Measurements from ENCODE around the gene ARHGAP45. TPM values are rescaled to one million over a fixed set of nuclear protein-coding genes. Genes with fewer than 3 reads are reported as not detected.
"Not testable (repeated sequence)": the region's sequence is repeated elsewhere in the genome, so short reads cannot be mapped to it uniquely, and the experiment has no call there.

ARHGAP45 gene
- total and polyA plus RNA-seq, 4 donors = 3.3 to 27.5 (median 9.7) TPM

DNA sequence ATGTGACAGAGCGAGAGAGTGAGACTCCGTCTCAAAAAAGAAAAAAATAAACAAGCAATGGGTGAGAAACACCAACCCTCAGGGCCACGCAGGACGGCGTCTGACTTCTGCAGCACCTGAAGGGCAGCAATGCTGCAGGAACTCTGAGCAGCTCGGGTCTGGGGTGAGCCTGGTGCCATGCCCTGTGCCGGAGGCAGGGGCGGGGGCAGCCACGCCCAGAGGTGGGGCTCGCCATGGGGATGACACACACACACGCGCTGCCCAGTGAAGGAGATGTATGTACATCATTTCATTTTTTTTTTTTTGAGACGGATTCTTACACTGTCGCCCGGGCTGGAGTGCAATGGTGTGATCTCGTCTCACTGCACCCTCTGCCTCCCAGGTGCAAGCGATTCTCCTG lies 61.1 kb downstream of the ARHGAP45 start:
- no peak overlapping the region for H3K4me3 ChIP-seq (ENCODE audit: low read depth in 1 of 3, low read length in 3 of 3)
- no peaks in the 10 kb centered on the region for H3K27me3 ChIP-seq (ENCODE audit: control insufficient read depth in 4 of 4, insufficient read depth in 4 of 4, low read length in 3 of 4)
- H3K27ac ChIP-seq (ENCODE audit: low read depth in 1 of 2, low read length in 2 of 2) = no peak overlapping the region
- TF ChIP-seq, protein P1, sequence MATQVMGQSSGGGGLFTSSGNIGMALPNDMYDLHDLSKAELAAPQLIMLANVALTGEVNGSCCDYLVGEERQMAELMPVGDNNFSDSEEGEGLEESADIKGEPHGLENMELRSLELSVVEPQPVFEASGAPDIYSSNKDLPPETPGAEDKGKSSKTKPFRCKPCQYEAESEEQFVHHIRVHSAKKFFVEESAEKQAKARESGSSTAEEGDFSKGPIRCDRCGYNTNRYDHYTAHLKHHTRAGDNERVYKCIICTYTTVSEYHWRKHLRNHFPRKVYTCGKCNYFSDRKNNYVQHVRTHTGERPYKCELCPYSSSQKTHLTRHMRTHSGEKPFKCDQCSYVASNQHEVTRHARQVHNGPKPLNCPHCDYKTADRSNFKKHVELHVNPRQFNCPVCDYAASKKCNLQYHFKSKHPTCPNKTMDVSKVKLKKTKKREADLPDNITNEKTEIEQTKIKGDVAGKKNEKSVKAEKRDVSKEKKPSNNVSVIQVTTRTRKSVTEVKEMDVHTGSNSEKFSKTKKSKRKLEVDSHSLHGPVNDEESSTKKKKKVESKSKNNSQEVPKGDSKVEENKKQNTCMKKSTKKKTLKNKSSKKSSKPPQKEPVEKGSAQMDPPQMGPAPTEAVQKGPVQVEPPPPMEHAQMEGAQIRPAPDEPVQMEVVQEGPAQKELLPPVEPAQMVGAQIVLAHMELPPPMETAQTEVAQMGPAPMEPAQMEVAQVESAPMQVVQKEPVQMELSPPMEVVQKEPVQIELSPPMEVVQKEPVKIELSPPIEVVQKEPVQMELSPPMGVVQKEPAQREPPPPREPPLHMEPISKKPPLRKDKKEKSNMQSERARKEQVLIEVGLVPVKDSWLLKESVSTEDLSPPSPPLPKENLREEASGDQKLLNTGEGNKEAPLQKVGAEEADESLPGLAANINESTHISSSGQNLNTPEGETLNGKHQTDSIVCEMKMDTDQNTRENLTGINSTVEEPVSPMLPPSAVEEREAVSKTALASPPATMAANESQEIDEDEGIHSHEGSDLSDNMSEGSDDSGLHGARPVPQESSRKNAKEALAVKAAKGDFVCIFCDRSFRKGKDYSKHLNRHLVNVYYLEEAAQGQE (IDR thresholded peaks at IDR 0.05) = no peak
- TF ChIP-seq NR2F2 (IDR thresholded peaks at IDR 0.05) (no peak), SP1 (IDR thresholded peaks at IDR 0.05) (no peak), HNF4G (IDR thresholded peaks at IDR 0.05) (no peak), FOXA2 (IDR thresholded peaks at IDR 0.05) (no peak)
- peaks cover 4 to 37% (median 20%) of the 10 kb centered on the region in 4 donors for H3K36me3 ChIP-seq (ENCODE audit: control insufficient read depth in 4 of 4, insufficient read depth in 3 of 4, low read depth in 1 of 4, low read length in 3 of 4)
- no peaks in the 10 kb centered on the region for H3K9me3 ChIP-seq (ENCODE audit: control insufficient read depth in 4 of 4, low read length in 3 of 4)
- DNase-seq (ENCODE audit: low spot score) = no peak
- peaks cover 0 to 4% (median 0%) of the 10 kb centered on the region in 4 donors for H3K4me1 ChIP-seq (ENCODE audit: control insufficient read depth in 4 of 4, insufficient read depth in 4 of 4, low read length in 3 of 4)
- no peak overlapping the region for H3K9ac ChIP-seq (ENCODE audit: low read depth in 1 of 2, low read length in 2 of 2)
- 95% methylated on average over 17 of the region's 17 CpGs for WGBS

GRCh38 chr19:1129084-1129483 lies 62.1 kb downstream of the ARHGAP45 start:
- DNase-seq (ENCODE audit: low spot score); H3K4me1 ChIP-seq (ENCODE audit: control insufficient read depth in 4 of 4, insufficient read depth in 4 of 4, low read length in 3 of 4); H3K27ac ChIP-seq (ENCODE audit: low read depth in 1 of 2, low read length in 2 of 2); H3K27me3 ChIP-seq (ENCODE audit: control insufficient read depth in 4 of 4, insufficient read depth in 4 of 4, low read length in 3 of 4); H3K4me3 ChIP-seq (ENCODE audit: low read depth in 1 of 3, low read length in 3 of 3); H3K9ac ChIP-seq (ENCODE audit: low read depth in 1 of 2, low read length in 2 of 2); H3K9me3 ChIP-seq (ENCODE audit: control insufficient read depth in 4 of 4, low read length in 3 of 4): not testable (repeated sequence)
- WGBS = 94% methylated on average over 7 of the region's 7 CpGs
- peaks cover 3 to 28% (median 16%) of the 10 kb centered on the region in 4 donors for H3K36me3 ChIP-seq (ENCODE audit: control insufficient read depth in 4 of 4, insufficient read depth in 3 of 4, low read depth in 1 of 4, low read length in 3 of 4)

DNA sequence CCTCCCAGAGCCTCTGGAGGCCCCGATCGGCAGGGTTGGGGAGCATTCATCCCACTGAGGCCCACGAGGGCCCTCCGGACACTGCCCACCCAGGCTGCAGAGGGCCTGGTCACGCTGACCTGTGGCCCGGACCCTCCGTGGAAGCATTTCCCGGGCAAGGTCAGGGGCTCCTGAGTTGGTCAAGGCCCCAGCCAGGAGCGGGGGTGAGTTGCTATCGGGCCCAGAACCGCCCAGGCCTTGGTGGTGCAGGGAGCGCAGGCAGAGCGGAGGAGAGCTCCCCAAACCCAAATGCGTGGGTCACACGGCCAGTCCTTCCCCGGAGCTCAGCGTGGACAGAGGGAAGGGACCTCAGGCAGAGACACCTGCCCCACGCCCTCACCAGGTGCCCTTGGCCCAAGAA lies 62.6 kb downstream of the ARHGAP45 start:
- WGBS = 96% methylated on average over 18 of the region's 18 CpGs
- no peaks in the 10 kb centered on the region for H3K9me3 ChIP-seq (ENCODE audit: control insufficient read depth in 4 of 4, low read length in 3 of 4)
- H3K9ac ChIP-seq (ENCODE audit: low read depth in 1 of 2, low read length in 2 of 2) = no peak overlapping the region
- peaks cover 2 to 25% (median 14%) of the 10 kb centered on the region in 4 donors for H3K36me3 ChIP-seq (ENCODE audit: control insufficient read depth in 4 of 4, insufficient read depth in 3 of 4, low read depth in 1 of 4, low read length in 3 of 4)
- H3K4me1 ChIP-seq (ENCODE audit: control insufficient read depth in 4 of 4, insufficient read depth in 4 of 4, low read length in 3 of 4) = peaks cover 0 to 4% (median 0%) of the 10 kb centered on the region in 4 donors
- DNase-seq (ENCODE audit: low spot score) = no peak
- H3K27ac ChIP-seq (ENCODE audit: low read depth in 1 of 2, low read length in 2 of 2) = peak overlapping the region in 1 of 2 donors; percentile 6
- H3K27me3 ChIP-seq (ENCODE audit: control insufficient read depth in 4 of 4, insufficient read depth in 4 of 4, low read length in 3 of 4) = no peaks in the 10 kb centered on the region
- no peak overlapping the region for H3K4me3 ChIP-seq (ENCODE audit: low read depth in 1 of 3, low read length in 3 of 3)
- TF ChIP-seq MAX (IDR thresholded peaks at IDR 0.05) = no peak
- TF ChIP-seq HNF4G (IDR thresholded peaks at IDR 0.05) = no peak
- TF ChIP-seq TAF1 (conservative IDR thresholded peaks at IDR 0.05) = no peak
- TF ChIP-seq GABPA (IDR thresholded peaks at IDR 0.05 in 1 of 2, conservative IDR thresholded peaks at IDR 0.05 in 1 of 2) = no peak
- TF ChIP-seq ATF3 (IDR thresholded peaks at IDR 0.05) = no peak
- TF ChIP-seq CTCF (IDR thresholded peaks at IDR 0.05; ENCODE audit: low read depth, low read length, missing input control) = no peak
- TF ChIP-seq SP1 (IDR thresholded peaks at IDR 0.05) = no peak
- TF ChIP-seq JUND (IDR thresholded peaks at IDR 0.05) = no peak
- TF ChIP-seq, protein P1 (IDR thresholded peaks at IDR 0.05) = no peak
- no peak for TF ChIP-seq FOXA2 (IDR thresholded peaks at IDR 0.05)
